H1 (cell line): ENCODE measurements around the gene CELF5. TPM values are rescaled to one million over a fixed set of nuclear protein-coding genes. Genes with fewer than 3 reads are reported as not detected.

ENCODE experiments used
- CBX8 ChIP-seq: fragments of 300-800, 300-1000 bp; sonication (generic); IDR thresholded peaks from 2 replicates; pipeline ENCODE4 v1.7.1; 2016; ENCODE audit warnings: low read depth, low read length, borderline replicate concordance
- EGR1 ChIP-seq: IDR thresholded peaks from 2 replicates; pipeline ENCODE4 v1.6.1; 2011; ENCODE audit warnings: low read depth, low read length, borderline replicate concordance
- GTF2F1 ChIP-seq: IDR thresholded peaks from 2 replicates; pipeline ENCODE4 v1.6.1; 2012; ENCODE audit warnings: low read depth, low read length, improper control_type of control experiment, borderline replicate concordance
- TBP ChIP-seq: IDR thresholded peaks from 2 replicates; pipeline ENCODE4 v1.6.1; 2011; ENCODE audit warnings: low read depth, low read length, improper control_type of control experiment
- polyA plus RNA-seq, 7 experiments: library from polyadenylated mRNA; depleted of rRNA in 3 of 7; stranded (reverse) in 5 of 7; unstranded in 2 of 7; fragments of >200 nt in 5 of 7; fragments of 200-250 nt in 2 of 7; gene quantifications; 1 replicate in 5 of 7; 2 replicates in 1 of 7; 4 replicates in 1 of 7; pipeline versions ENCODE4 v1.2.1 to v1.2.3, GENCODE V29; 2011 to 2013; ENCODE audit warnings: missing spikeins in 2 of 7, mixed read lengths in 2 of 7
- total RNA-seq: library from RNA; stranded (reverse); fragmentation: NEBNext Ultra II Directional; extraction: Animal tissue kit (Norgen Biotek cat#: 25700); gene quantifications from 2 replicates; pipeline ENCODE4 v1.2.1, GENCODE V29; 2021

Gene CELF5
- total and polyA plus RNA-seq, 2 of the 8 experiments (the other 6 are each of a cell fraction or from before 2014, with no cell fraction given): 9.8 to 15.0 TPM

GRCh38 chr19:3201911-3202310 is 22.6 kb upstream of the CELF5 start (continued):
- TF ChIP-seq EGR1 (no peak), TBP (no peak), CBX8 (no peak), GTF2F1 (no peak)
